Transverse colon (tissue), 4 donors: ENCODE results near the gene CPT1A.

Source experiments
- EP300 ChIP-seq: sonication (generic); formaldehyde crosslinking; IDR thresholded peaks from one replicate; pipeline ENCODE4 v1.6.1; 2017; ENCODE audit warnings: antibody characterized with exemption, low read depth
- POLR2A ChIP-seq: fragments of 450-650 bp; IDR thresholded peaks from one replicate; pipeline ENCODE4 v1.6.1; 2016; ENCODE audit warnings: antibody characterized with exemption, mild to moderate bottlenecking, moderate library complexity
- POLR2AphosphoS5 ChIP-seq, 3 donors: sonication (generic); formaldehyde crosslinking; IDR thresholded peaks; one replicate each; pipeline ENCODE4 v1.6.1; 2016; ENCODE audit warnings: antibody characterized with exemption in 3 of 3
- TF ChIP-seq, protein P1 (sequence below), 5 experiments: fragments of 200-600 bp in 3 of 5; fragments of 450-650 bp in 2 of 5; sonication (generic) in 3 of 5; IDR thresholded peaks; 1 replicate in 2 of 5; 2 replicates in 3 of 5; pipeline ENCODE4 v1.5.1; 2016 to 2017; ENCODE audit warnings: antibody characterized with exemption in 5 of 5, inconsistent platforms in 3 of 5, mild to moderate bottlenecking in 2 of 5, moderate library complexity in 1 of 5

DNA sequence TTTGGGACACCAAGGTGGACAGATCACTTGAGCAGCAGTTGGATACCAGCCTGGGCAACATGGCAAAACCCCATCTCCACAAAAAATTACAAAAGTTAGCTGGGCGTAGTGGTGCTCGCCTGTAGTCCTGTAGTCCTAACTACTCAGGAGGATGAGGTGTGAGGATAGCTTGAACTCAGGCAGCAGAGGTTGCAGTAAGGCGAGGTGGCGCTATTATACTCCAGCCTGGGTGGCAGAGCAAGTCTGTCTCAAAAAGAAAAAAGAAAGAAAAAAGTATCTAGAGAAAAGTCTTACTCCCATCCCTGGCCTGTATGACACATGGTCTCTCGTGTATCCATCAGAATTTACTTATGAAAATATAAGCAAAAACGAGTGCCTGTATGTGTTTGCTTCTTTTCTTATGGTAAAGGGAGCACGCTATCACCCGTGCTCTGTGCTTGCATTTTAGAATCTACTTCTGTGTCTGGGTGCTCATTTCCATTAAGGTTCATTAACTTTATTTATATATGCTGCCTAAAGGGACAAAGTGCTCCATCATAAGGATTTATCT lies 15.4 kb upstream of the CPT1A start:
- TF ChIP-seq, protein P1, sequence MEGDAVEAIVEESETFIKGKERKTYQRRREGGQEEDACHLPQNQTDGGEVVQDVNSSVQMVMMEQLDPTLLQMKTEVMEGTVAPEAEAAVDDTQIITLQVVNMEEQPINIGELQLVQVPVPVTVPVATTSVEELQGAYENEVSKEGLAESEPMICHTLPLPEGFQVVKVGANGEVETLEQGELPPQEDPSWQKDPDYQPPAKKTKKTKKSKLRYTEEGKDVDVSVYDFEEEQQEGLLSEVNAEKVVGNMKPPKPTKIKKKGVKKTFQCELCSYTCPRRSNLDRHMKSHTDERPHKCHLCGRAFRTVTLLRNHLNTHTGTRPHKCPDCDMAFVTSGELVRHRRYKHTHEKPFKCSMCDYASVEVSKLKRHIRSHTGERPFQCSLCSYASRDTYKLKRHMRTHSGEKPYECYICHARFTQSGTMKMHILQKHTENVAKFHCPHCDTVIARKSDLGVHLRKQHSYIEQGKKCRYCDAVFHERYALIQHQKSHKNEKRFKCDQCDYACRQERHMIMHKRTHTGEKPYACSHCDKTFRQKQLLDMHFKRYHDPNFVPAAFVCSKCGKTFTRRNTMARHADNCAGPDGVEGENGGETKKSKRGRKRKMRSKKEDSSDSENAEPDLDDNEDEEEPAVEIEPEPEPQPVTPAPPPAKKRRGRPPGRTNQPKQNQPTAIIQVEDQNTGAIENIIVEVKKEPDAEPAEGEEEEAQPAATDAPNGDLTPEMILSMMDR (IDR thresholded peaks at IDR 0.05): no peak
- no peak for TF ChIP-seq POLR2AphosphoS5 (IDR thresholded peaks at IDR 0.05)
- TF ChIP-seq POLR2A: no peak
- TF ChIP-seq EP300: no peak
